Sciatic nerve (tissue), 2 donors: Measurements from ENCODE around the gene RILPL2. TPM values are rescaled to one million over a fixed set of nuclear protein-coding genes. Genes with fewer than 3 reads are reported as not detected.
"Not testable (repeated sequence)": the region's sequence is repeated elsewhere in the genome, so short reads cannot be mapped to it uniquely, and the experiment has no call there.

ENCODE experiments used
- ATAC-seq: fragments of 200-7000 bp; cut with Tn5 transposase; one replicate; pipeline ENCODE4 v1.9.1; 2020; ENCODE audit warnings: mild to moderate bottlenecking, moderate library complexity
- DNase-seq: peaks from one replicate; pipeline ENCODE4 v3.0.0-alpha.2; 2020; ENCODE audit warnings: low spot score
- intact Hi-C: fragments of 100-400 bp; cut with DNase I; formaldehyde crosslinking; loops from one replicate; pipeline ENCODE4 v1.14.2; 2022
- total RNA-seq: library from RNA; stranded (reverse); fragmentation: NEBNext Ultra II Directional; extraction: Animal tissue kit (Norgen Biotek cat#: 25700); gene quantifications from one replicate; pipeline ENCODE4 v1.2.1, GENCODE V29; 2021
- donor health status: DM: no; HTN: no; CAD: no.
- donor health status: DM: no; HTN: no; CAD: no.

Gene RILPL2, protein sequence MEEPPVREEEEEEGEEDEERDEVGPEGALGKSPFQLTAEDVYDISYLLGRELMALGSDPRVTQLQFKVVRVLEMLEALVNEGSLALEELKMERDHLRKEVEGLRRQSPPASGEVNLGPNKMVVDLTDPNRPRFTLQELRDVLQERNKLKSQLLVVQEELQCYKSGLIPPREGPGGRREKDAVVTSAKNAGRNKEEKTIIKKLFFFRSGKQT
- total RNA-seq = 5.3 TPM

DNA sequence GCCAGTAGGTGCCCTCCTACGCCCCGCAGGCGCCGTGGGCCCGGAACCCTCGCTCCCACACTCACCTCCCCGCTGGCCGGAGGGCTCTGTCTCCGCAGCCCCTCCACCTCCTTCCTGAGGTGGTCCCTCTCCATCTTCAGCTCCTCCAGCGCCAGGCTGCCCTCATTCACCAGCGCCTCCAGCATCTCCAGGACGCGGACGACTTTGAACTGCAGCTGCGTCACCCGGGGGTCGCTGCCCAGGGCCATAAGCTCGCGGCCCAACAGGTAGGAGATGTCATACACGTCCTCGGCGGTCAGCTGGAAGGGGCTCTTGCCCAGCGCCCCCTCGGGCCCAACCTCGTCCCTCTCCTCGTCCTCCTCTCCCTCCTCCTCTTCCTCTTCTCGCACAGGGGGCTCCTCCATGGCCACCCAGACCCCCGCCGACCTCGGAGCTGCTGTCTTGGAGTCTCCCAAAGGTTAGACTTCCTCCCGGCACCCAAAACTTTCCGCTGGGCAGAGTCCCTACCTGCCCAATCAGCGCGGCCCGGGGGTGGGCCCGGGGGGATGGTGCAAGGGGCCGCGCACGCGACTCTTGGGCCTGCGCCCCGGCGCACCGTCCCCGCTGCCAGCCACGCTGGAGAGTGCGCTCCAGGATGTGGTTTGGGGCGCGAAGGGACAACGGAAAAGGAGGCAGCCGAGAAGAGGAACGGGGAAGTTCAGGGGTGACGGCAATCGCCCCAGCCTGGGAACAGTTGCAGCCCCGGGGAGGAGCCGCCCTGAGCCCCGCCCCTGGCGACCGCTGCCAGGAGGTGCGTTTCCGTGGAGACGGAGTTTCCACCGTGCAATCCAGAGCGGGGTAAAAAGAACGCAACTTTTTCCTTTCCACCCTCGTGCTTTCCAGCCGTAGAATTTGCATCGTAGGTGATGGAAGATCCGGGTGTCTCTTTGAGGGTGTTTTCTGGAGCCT is at the start of gene RILPL2:
Gene RILPL2 (minus strand): TSS at position 668 of the 948 bp plus-strand sequence. CDS start 264 bp downstream, at position 404.
- intact Hi-C loops = no loop called here
- peak; percentile 97 for ATAC-seq
- peak; percentile 94 for DNase-seq

DNA sequence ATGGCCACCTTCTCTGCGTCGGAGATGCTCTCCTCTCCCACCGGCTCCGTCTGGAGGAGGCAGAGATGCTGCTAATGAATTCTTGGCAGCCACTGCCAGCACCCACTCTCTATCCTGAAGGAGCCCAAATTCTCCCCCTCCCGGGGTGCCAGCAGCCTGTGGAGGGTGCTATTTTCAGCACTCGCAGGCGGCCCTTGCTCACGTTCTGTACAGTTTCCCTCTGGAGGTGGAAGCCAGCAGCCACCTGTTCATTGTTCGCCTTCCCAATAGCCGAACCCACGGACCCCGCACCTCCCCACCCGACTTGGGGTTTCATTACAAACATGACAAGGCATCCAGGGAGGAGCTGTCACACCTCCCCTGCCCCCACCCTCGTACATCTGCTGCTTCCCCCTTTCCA is 49.3 kb upstream of the RILPL2 start:
- no peak for DNase-seq
- ATAC-seq = no peak
- intact Hi-C loops = no loop called here

DNA sequence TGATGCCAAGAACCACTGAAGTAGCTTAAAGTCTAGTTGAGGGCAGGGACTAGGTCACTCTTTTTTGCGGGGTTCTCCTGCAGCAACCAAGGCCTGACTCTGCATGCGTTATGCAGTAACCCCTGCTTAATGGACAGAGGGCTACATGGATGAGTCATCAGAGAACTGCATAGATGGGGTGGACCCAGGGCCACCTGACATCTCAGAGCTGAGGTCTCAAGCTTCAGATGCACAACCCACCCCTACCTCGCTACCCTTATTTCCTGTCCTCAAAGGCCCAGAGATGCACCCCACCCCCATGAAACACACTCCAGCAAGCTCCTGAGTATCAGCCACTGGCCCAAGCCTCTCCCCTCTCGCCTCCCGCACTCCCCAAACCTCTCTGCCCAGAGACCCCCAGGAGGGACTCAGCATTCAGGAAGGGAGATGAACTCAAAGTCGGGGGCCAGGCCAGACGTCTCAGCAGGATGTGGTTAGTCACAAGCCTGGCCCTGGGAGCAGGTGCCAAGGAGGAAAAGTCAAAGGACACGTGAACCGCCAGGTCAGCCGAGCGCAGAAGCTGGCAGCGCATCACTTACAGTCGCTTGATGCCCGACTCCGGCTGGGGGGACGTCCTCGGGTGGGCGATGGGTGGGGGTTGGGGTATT is 47.2 kb upstream of the RILPL2 start:
- ATAC-seq (no peak), DNase-seq (no peak)
- intact Hi-C loops = no loop called here

DNA sequence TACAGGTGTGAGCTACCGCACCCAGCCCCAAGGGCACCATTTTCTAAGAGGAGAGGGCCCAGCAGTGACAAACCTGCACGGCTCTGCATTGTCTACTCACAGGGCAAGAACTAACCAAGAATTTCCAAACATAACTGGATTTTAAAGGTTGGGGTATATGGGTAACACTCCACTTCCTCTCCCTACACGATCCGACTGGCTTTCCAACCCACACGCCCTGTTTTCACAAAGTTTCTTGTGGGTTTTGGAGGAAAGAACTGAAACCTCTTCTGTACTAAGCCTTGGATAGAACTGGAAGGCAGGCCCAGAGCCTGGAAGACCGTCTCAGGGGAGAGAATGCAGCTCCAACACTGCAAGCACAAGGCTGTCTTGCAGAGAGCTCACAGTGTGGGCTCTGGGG is 46.4 kb upstream of the RILPL2 start:
- intact Hi-C loops = no loop called here
- ATAC-seq (no peak), DNase-seq (no peak)

DNA sequence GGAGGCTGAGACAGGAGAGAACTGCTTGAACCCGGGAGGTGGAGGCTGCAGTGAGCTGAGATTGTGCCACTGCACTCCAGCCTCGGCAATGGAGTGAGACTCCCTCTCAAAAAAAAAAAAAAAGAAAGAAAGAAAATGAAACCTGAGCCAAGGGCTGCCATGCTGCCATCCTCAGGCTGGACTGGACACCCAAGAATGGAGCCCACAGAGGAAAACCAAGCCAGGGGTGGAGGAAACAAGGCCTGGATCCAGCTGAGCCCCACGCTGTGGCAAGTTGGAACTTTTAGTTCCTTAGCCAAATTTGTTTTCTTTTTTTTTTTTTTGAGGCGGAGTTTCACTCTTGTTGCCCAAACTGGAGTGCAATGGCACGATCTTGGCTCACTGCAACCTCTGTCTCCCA is 44.8 kb upstream of the RILPL2 start:
- DNase-seq, intact Hi-C loops, ATAC-seq: not testable (repeated sequence)

DNA sequence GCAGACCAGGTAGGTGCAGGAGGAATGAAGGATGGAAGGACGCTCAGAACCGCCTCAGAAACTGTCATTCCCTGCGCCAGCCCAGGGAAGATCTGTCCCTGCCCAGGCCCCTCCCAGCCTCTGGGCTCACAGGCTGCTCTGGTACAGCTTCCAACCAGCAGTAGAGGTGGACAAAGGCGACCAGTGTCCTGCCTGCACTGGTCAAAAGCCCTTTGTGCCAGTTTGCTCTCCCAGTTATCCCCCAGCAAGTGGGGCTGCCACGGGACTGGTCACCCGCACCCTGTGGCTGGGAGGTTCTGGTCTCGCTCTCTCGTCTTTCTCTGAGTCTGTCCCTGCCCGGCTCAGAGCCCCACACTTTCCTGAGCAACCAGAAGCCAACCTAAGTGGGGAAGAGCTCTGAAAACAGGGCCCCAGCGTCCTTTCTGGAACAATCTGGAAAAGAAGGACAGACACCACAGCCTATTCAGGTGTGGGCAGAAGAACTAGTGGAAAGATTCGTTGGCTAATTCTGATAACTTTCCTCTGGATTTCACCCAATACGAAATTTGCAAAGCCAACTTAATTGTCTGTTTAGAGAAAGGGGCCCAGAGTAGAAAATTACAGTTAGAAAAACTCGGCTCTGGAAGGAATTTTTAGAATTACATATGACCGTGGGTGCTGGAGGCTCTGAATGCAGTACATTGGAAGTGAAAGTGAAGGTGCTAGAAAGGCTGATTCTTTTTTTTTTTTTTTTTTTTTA is 43.1 kb upstream of the RILPL2 start:
- DNase-seq (no peak), ATAC-seq (peak; percentile 84)
- intact Hi-C loops = no loop called here

DNA sequence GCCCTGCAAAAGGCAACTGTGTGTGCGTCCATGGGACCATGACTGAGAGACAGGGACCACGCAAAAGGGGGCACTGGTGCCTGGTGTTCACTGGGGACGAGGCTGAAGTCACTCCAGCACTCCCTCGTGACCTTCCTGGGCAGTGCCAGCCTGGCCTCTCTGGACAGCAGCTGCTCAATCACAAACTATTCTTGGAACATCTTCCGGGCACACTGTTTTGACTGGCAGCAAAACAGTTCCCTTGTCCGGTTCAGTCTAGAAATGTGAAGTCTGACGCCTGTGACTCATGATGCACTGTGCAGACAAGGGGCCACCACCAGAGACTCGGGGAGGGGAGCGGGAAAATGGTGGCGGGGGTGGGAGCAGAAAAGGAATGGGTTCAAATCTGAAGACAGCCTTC is 42.3 kb upstream of the RILPL2 start:
- ATAC-seq (peak; percentile 71), DNase-seq (peak; percentile 66)
- intact Hi-C loops = no loop called here

DNA sequence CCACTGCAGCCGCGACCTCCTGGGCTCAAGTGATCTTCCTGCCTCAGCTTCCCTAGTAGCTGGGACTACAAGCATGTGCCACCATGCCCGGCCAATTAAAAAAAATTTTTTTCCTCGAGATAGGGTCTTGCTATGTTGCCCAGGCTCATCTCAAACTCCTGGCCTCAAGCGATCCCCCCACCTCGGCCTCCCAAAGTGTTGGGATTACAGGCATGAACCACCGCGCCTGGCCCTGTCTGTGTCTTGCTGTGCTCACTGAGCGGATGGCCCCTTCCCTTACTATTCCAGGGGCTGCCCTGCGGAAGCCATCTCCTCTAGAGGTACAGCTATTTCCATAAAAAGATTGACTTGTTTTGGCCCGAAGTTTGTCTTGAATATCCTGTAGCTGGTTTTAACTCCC is 41.6 kb upstream of the RILPL2 start:
- ATAC-seq (no peak), DNase-seq (no peak)
- intact Hi-C loops = no loop called here

DNA sequence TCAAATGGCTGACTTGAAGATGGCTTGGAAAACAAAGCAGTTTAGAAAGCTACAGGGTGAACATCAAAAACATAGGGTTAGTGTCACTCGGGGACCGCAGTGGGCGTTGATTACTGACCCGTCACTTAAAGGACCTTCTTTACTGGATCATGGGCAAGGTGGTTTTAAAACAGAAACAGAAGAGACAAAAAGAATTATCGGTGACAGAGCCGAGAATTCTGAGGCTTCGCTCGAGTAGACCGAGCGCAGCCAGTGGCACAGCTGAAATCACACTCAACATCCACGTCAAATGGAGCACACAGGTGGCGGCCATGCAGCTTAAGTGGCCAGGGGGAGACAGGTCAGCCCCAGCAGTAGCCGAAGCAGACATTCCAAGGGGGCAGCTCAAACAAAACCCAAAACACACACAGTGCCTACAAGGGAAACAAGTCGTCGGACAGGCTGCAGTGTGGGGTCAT is 38.8 kb upstream of the RILPL2 start:
- intact Hi-C loops = no loop called here
- no peak for ATAC-seq
- DNase-seq = no peak

DNA sequence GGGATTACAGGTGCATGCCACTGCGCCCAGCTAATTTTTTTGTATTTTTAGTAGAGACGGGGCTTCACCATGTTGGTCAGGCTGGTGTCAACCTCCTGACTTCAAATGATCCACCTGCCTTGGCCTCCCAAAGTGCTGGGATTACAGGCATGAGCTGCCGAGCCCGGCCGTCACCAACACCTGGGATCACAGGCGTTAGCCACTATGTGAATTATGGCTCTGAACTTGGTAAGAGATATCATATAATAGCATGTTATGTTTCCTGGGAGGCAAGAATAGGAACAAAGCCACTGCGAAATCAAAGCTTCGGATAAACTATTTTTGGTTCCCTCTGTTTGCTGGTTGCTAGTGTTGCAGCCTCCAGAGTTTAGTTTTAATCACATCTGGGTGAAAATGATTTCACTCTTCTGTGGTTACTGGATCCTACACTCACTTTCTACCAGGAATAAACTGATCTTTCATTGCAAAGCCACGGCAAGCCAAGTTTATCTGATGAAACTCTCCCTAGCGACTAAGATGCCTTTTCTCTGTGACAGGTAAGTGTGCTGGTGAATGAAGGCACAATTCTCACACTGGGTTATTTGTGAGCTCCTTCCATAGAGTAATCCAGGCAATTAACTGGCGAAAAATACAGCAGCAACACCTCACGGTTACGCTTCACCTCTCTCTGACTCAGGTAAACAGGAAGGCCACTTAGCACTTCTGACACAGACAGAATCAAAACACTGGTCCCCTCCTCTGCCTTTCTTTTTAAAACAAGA is 38.2 kb upstream of the RILPL2 start:
- intact Hi-C loops = no loop called here
- DNase-seq (no peak), ATAC-seq (no peak)

DNA sequence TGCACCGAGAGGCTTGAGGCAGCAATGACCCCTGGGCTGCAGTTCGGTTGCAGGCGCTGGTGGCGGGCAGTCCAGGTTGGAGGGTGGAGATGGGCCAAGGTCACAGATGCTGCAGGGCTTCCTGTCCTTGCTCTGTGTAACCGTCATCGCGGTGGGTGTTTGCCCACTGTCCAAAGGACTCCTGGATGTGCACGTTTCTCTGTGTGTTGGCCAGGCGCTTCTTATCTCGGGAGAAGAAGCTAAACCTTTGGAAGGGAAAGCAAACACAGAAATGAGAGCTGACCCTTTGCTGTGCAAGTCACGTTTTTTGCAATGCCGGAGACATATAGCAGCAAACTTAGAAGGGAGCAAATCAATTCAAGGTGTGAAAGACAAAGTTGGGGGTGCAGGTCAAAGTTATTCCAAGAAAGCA is 36.0 kb upstream of the RILPL2 start:
- intact Hi-C loops = no loop called here
- ATAC-seq = no peak

DNA sequence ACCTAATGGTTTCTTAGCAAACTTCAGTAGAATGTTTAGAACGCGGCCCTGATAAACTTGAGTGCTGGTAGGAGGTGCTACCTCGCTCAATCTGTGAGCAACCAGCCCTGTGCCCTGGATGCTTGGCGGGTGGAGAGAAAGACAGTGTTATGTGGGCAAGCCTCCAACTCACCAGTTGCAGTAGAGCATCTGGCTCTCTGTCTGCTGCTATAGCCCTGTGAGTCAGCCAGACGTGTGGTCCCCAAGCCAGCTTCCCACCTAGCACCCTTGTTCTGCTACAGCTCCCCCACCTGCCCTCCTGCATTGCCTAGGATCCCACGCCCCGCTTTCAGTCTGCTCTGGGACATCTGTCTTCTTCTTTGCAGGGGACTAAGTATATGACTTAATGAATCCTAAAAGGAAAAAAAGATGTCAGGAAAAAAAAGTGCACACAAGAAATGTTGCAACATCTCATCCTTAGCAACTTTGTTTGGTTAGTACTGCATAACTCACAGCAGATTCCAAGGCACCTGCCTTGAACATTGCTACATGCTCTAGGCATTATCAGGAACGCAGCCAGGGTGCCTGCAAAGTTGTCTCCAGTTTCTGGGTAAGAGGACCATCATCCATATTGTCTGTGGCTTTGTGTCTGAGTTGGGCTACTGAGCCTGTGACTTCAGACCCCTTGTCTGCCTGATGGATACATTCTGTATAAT is 35.0 kb upstream of the RILPL2 start:
- ATAC-seq = no peak
- DNase-seq = no peak
- intact Hi-C loops = no loop called here

More for the DNA sequence above, 36.0 kb upstream of the RILPL2 start:
- DNase-seq = no peak

DNA sequence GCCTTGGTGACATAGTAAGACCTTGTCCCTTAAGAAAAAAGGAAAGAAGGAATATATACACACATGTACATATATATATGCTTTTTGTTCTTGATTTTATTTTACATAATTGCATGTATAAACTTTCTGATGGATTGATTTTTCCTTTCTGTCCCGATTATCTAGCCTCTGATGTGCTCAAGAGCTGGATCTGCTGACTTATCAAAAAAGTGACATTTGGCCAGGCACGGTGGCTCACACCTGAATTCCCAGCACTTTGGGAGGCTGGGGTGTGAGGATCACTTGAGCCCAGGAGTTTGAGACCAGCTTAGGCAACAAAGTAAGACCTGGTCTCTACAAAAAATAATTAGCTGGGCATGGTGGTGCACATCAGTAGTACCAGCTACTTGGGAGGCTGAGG is 33.5 kb upstream of the RILPL2 start:
- intact Hi-C loops = no loop called here
- ATAC-seq = no peak
- no peak for DNase-seq

DNA sequence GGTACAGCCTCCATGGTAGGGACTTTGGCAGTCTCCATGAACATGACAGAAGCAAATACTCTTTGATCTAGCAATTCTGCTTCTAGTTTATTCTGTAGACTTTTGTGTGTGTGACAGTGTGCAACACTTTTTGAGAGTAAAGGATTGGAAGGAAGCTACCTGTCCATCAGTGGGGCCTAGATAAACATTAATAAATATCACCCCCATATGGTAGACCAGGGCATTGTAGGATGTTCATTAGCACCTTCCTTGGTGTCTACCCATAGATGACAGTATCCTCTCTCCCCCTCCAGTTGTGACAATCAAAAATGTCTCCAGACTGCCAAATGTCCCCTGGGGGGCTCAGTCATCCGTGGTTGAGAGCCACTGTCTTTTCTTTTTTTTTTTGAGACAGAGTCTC is 32.3 kb upstream of the RILPL2 start:
- ATAC-seq = no peak
- intact Hi-C loops = no loop called here
- DNase-seq = no peak

DNA sequence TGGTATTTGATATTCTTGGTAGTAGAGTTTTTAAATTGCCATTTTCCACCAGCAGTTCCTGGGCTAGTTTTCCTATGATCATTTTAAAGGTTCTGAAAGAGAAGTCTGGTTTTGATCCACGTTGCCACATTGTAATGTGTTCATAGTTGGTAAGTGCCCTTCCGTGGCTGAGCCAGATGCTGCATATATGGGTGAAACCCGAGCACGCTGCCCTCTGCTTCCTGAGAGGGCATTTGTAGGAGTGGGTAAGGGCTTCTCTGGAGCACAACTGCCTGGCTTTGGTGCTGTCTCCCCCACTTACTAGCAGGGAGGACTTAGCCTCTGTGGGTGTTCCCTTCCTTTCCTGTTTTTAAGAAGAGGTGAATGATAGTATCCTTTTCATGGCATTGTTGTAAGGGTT is 28.6 kb upstream of the RILPL2 start:
- intact Hi-C loops = no loop called here
- no peak for ATAC-seq
- DNase-seq = no peak

DNA sequence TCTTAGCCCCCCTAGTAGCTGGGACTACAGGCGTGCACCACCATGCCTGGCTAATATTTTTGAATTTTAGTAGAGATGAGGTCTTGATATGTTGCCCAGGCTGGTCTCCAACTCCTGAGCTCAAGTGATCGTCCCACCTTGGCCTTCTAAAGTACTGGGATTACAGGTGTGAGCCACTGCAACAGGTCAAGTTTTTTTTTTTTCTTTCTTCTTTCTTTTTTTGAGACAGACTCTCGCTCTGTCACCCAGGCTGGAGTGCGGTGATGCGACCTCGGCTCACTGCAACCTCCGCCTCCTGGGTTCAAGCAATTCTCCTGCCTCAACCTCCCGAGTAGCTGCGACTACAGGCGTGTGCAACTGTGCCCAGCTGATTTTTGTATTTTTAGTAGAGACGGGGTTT is 26.7 kb upstream of the RILPL2 start:
- intact Hi-C loops, DNase-seq: not testable (repeated sequence)

DNA sequence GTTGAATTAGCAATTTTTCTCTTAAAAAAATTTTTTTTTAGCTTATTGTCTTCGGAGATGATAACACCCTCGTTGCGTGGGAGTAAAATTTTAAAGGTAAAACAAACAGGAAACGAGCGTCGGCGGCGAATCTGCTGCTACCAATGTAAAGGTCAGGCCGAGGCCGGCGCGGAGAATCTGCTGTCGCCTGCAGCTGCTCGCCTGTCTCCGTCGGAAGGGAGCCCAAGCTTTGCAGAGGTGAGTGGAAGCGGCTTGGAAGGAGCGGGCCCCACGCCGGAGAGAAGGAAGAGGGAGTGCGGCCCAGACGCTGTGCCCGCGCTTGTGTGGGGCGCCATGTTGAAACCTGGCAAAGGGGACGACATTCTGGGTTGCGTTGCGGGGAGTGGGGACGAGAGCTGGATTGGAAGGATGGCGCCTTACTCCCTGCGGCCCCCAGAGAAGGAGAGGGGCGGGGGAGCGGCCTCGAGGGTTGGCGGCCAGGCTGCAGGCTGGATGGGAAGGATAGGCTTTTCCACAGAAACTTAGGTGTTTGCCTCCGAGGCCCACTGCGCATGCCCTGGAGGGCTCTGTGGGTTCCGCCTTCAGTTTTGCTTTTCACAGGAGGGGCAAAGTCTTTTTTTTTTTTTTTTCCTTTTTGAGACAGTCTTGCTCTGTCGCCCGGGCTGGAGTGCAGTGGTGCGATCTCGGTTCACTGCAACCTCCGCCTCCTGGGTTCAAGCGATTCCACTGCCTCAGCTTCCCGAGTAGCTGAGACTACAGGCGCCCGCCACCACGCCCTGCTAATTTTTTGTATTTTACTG is 21.7 kb upstream of the RILPL2 start, which contains the start of gene SNRNP35:
Gene SNRNP35 (plus strand): TSS at position 160 of the 800 bp plus-strand sequence. CDS start 7,402 bp downstream, outside the sequence.
- ATAC-seq = peak; percentile 89
- intact Hi-C loops = no loop called here

More for the DNA sequence above, 26.7 kb upstream of the RILPL2 start:
- ATAC-seq = not testable (repeated sequence)

More for the DNA sequence above, 21.7 kb upstream of the RILPL2 start, which contains the start of gene SNRNP35:
- peak; percentile 86 for DNase-seq
